HAP-1 (cell line): ENCODE measurements around the gene LIMD2.
A peak's percentile ranks its signal among the peaks of the same experiment; 100 is the strongest.

ENCODE experiments used
- DNase-seq, 2 experiments: peaks; one replicate each; pipeline ENCODE4 v3.0.0-alpha.2; 2016 to 2020; ENCODE audit warnings: low spot score in 2 of 2
- H3K27me3 ChIP-seq: fragments of 250-450 bp; sonication (Bioruptor Pico); 2 replicates; pipeline ENCODE4 v1.5.1; 2020; ENCODE audit warnings: low read depth, mild to moderate bottlenecking, moderate library complexity
- H3K36me3 ChIP-seq: fragments of 250-450 bp; sonication (Bioruptor Pico); replicated peaks from 2 replicates; pipeline ENCODE4 v1.5.1; 2020; ENCODE audit warnings: mild to moderate bottlenecking
- H3K4me1 ChIP-seq: fragments of 250-450 bp; sonication (Bioruptor Pico); 2 replicates; pipeline ENCODE4 v1.5.1; 2020; ENCODE audit warnings: mild to moderate bottlenecking
- H3K4me3 ChIP-seq: fragments of 250-450 bp; sonication (Bioruptor Pico); 2 replicates; pipeline ENCODE4 v1.5.1; 2020; ENCODE audit warnings: mild to moderate bottlenecking, moderate library complexity
- H3K9me3 ChIP-seq: fragments of 250-450 bp; sonication (Bioruptor Pico); 2 replicates; pipeline ENCODE4 v1.5.1; 2020; ENCODE audit warnings: mild to moderate bottlenecking, moderate library complexity
- in situ Hi-C: fragments of 300-500 bp; cut with MboI; formaldehyde crosslinking; loops from 3 replicates; pipeline ENCODE4 v1.14.3; 2020; ENCODE audit warnings: low sequenced_read_pairs, inconsistent platforms, mixed read lengths

LIMD2 gene

GRCh38 chr17:63697341-63698286 is 2.3 kb downstream of the LIMD2 start:
- H3K4me1 ChIP-seq = no peaks in the 10 kb centered on the region
- peaks cover 19% of the 10 kb centered on the region for H3K36me3 ChIP-seq
- H3K27me3 ChIP-seq = no peaks in the 10 kb centered on the region
- DNase-seq = peak in 1 of 2 experiments; percentile 71
- in situ Hi-C loops = no loop called here
- H3K9me3 ChIP-seq = no peaks in the 10 kb centered on the region
- no peak overlapping the region for H3K4me3 ChIP-seq

GRCh38 chr17:63696381-63696961 is 3.5 kb downstream of the LIMD2 start:
- Histone ChIP-seq H3K4me3 (no peak overlapping the region), H3K27me3 (no peaks in the 10 kb centered on the region), H3K9me3 (no peaks in the 10 kb centered on the region), H3K36me3 (peaks cover 21% of the 10 kb centered on the region), H3K4me1 (no peaks in the 10 kb centered on the region)
- in situ Hi-C loops = no loop called here
- peak; percentile 23 to 48 for DNase-seq

- Histone ChIP-seq H3K4me3 (no peak overlapping the region), H3K36me3 (peaks cover 26% of the 10 kb centered on the region), H3K9me3 (no peaks in the 10 kb centered on the region), H3K27me3 (no peaks in the 10 kb centered on the region), H3K4me1 (no peaks in the 10 kb centered on the region)
- in situ Hi-C loops = no loop called here
- DNase-seq = no peak
Measured at GRCh38 chr17:63695889-63696288, 4.0 kb downstream of the LIMD2 start.

GRCh38 chr17:63694950-63695773 is 4.8 kb downstream of the LIMD2 start:
- Histone ChIP-seq H3K4me3 (no peak overlapping the region), H3K27me3 (no peaks in the 10 kb centered on the region), H3K4me1 (no peaks in the 10 kb centered on the region), H3K36me3 (peaks cover 31% of the 10 kb centered on the region), H3K9me3 (no peaks in the 10 kb centered on the region)
- in situ Hi-C loops = no loop called here
- no peak for DNase-seq

- no peak for DNase-seq
- in situ Hi-C loops = no loop called here
- Histone ChIP-seq H3K4me3 (no peak overlapping the region), H3K27me3 (no peaks in the 10 kb centered on the region), H3K4me1 (no peaks in the 10 kb centered on the region), H3K9me3 (no peaks in the 10 kb centered on the region), H3K36me3 (peaks cover 31% of the 10 kb centered on the region)
Measured at GRCh38 chr17:63694229-63694949, 5.5 kb downstream of the LIMD2 start.

GRCh38 chr17:63693411-63694113 is 6.4 kb downstream of the LIMD2 start:
- H3K36me3 ChIP-seq = peaks cover 33% of the 10 kb centered on the region
- no peak overlapping the region for H3K4me3 ChIP-seq
- H3K4me1 ChIP-seq = no peaks in the 10 kb centered on the region
- H3K9me3 ChIP-seq = no peaks in the 10 kb centered on the region
- in situ Hi-C loops = no loop called here
- no peak for DNase-seq
- H3K27me3 ChIP-seq = no peaks in the 10 kb centered on the region

- no peaks in the 10 kb centered on the region for H3K27me3 ChIP-seq
- H3K4me1 ChIP-seq = no peaks in the 10 kb centered on the region
- H3K4me3 ChIP-seq = no peak overlapping the region
- H3K36me3 ChIP-seq = peaks cover 34% of the 10 kb centered on the region
- in situ Hi-C loops = no loop called here
- DNase-seq = no peak
- H3K9me3 ChIP-seq = no peaks in the 10 kb centered on the region
Measured at GRCh38 chr17:63692195-63692816, 7.6 kb downstream of the LIMD2 start.

GRCh38 chr17:63689479-63689878 is 10.4 kb downstream of the LIMD2 start:
- Histone ChIP-seq H3K27me3 (no peaks in the 10 kb centered on the region), H3K4me1 (no peaks in the 10 kb centered on the region), H3K36me3 (peaks cover 28% of the 10 kb centered on the region), H3K9me3 (no peaks in the 10 kb centered on the region), H3K4me3 (no peak overlapping the region)
- in situ Hi-C loops = no loop called here
- DNase-seq = no peak

GRCh38 chr17:63688396-63689020 is 11.4 kb downstream of the LIMD2 start:
- H3K9me3 ChIP-seq = no peaks in the 10 kb centered on the region
- H3K4me3 ChIP-seq = no peak overlapping the region
- no peaks in the 10 kb centered on the region for H3K27me3 ChIP-seq
- DNase-seq = no peak
- H3K36me3 ChIP-seq = peaks cover 26% of the 10 kb centered on the region
- in situ Hi-C loops = no loop called here
- no peaks in the 10 kb centered on the region for H3K4me1 ChIP-seq

- Histone ChIP-seq H3K27me3 (no peaks in the 10 kb centered on the region), H3K36me3 (peaks cover 27% of the 10 kb centered on the region), H3K4me3 (no peak overlapping the region), H3K4me1 (no peaks in the 10 kb centered on the region), H3K9me3 (no peaks in the 10 kb centered on the region)
- in situ Hi-C loops = no loop called here
- no peak for DNase-seq
Measured at GRCh38 chr17:63686138-63686685, 13.7 kb downstream of the LIMD2 start.

GRCh38 chr17:63685578-63685977 is 14.3 kb downstream of the LIMD2 start:
- no peaks in the 10 kb centered on the region for H3K4me1 ChIP-seq
- in situ Hi-C loops = no loop called here
- DNase-seq = no peak
- no peak overlapping the region for H3K4me3 ChIP-seq
- no peaks in the 10 kb centered on the region for H3K27me3 ChIP-seq
- H3K36me3 ChIP-seq = peaks cover 23% of the 10 kb centered on the region
- H3K9me3 ChIP-seq = no peaks in the 10 kb centered on the region

GRCh38 chr17:63685041-63685440 is 14.9 kb downstream of the LIMD2 start:
- H3K4me1 ChIP-seq = no peaks in the 10 kb centered on the region
- H3K36me3 ChIP-seq = peaks cover 19% of the 10 kb centered on the region
- H3K4me3 ChIP-seq = no peak overlapping the region
- in situ Hi-C loops = no loop called here
- H3K9me3 ChIP-seq = no peaks in the 10 kb centered on the region
- DNase-seq = no peak
- no peaks in the 10 kb centered on the region for H3K27me3 ChIP-seq
